ENCODE results near the gene UGT1A10.

DNA sequence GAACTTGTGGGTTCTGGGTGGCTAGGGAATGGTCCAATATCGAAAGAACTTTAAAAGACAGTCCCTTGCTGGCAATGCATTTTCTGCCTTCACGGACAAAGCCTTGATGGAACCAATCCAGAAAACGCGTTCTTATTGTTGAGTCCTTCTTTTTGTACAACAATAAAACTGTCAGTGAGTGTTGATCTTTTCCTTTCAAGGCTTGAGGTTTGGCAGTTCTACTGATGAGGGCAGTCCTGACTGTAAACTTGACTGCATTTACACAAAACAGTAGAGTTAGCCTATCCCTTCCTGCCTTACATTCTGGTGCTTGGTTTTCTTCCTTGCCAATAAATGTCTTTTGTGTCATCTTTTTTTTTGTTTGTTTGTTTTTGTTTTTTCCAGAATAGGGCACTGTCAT lies 42.9 kb downstream of the UGT1A10 start:
- TF ChIP-seq, protein P1, sequence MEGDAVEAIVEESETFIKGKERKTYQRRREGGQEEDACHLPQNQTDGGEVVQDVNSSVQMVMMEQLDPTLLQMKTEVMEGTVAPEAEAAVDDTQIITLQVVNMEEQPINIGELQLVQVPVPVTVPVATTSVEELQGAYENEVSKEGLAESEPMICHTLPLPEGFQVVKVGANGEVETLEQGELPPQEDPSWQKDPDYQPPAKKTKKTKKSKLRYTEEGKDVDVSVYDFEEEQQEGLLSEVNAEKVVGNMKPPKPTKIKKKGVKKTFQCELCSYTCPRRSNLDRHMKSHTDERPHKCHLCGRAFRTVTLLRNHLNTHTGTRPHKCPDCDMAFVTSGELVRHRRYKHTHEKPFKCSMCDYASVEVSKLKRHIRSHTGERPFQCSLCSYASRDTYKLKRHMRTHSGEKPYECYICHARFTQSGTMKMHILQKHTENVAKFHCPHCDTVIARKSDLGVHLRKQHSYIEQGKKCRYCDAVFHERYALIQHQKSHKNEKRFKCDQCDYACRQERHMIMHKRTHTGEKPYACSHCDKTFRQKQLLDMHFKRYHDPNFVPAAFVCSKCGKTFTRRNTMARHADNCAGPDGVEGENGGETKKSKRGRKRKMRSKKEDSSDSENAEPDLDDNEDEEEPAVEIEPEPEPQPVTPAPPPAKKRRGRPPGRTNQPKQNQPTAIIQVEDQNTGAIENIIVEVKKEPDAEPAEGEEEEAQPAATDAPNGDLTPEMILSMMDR (IDR thresholded peaks at IDR 0.05; ENCODE audit: poor library complexity, severe bottlenecking) = no peak
- TF ChIP-seq, protein P2, sequence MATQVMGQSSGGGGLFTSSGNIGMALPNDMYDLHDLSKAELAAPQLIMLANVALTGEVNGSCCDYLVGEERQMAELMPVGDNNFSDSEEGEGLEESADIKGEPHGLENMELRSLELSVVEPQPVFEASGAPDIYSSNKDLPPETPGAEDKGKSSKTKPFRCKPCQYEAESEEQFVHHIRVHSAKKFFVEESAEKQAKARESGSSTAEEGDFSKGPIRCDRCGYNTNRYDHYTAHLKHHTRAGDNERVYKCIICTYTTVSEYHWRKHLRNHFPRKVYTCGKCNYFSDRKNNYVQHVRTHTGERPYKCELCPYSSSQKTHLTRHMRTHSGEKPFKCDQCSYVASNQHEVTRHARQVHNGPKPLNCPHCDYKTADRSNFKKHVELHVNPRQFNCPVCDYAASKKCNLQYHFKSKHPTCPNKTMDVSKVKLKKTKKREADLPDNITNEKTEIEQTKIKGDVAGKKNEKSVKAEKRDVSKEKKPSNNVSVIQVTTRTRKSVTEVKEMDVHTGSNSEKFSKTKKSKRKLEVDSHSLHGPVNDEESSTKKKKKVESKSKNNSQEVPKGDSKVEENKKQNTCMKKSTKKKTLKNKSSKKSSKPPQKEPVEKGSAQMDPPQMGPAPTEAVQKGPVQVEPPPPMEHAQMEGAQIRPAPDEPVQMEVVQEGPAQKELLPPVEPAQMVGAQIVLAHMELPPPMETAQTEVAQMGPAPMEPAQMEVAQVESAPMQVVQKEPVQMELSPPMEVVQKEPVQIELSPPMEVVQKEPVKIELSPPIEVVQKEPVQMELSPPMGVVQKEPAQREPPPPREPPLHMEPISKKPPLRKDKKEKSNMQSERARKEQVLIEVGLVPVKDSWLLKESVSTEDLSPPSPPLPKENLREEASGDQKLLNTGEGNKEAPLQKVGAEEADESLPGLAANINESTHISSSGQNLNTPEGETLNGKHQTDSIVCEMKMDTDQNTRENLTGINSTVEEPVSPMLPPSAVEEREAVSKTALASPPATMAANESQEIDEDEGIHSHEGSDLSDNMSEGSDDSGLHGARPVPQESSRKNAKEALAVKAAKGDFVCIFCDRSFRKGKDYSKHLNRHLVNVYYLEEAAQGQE (IDR thresholded peaks at IDR 0.05; ENCODE audit: borderline replicate concordance) = no peak
- TF ChIP-seq TAF1 (IDR thresholded peaks at IDR 0.05; ENCODE audit: low read depth) = no peak

All from neural cell (in vitro differentiated cells).